Neutrophil (primary cell): ENCODE results near the gene KCNJ10.

ENCODE experiments used
- H3K27ac ChIP-seq: fragments of 200-600 bp; sonication (generic); 2 replicates; pipeline ENCODE4 v1.5.1; 2016; ENCODE audit warnings: mild to moderate bottlenecking, moderate library complexity
- H3K27me3 ChIP-seq: fragments of 200-600 bp; sonication (generic); 2 replicates; pipeline ENCODE4 v1.6.0; 2016; ENCODE audit warnings: mild to moderate bottlenecking
- H3K36me3 ChIP-seq: fragments of 200-600 bp; sonication (generic); 2 replicates; pipeline ENCODE4 v1.5.1; 2017
- H3K4me1 ChIP-seq, 2 experiments: fragments of 200-600 bp in 1 of 2; sonication (generic) in 1 of 2; 1 replicate in 1 of 2; 2 replicates in 1 of 2; pipeline versions ENCODE4 v1.5.1 to v1.6.1; 2013 to 2016; ENCODE audit warnings: low read depth in 1 of 2, low read length in 1 of 2, mild to moderate bottlenecking in 1 of 2, moderate library complexity in 1 of 2; ENCODE audit not compliant: control insufficient read depth in 1 of 2, insufficient read depth in 1 of 2
- H3K4me3 ChIP-seq, 2 experiments: fragments of 200-600 bp in 1 of 2; sonication (generic) in 1 of 2; 1 replicate in 1 of 2; 2 replicates in 1 of 2; pipeline ENCODE4 v1.5.1; 2013 to 2016; ENCODE audit warnings: low read depth in 1 of 2, low read length in 1 of 2, mild to moderate bottlenecking in 1 of 2, moderate library complexity in 1 of 2
- H3K9me3 ChIP-seq: fragments of 200-600 bp; sonication (generic); 2 replicates; pipeline ENCODE4 v1.5.1; 2016
- CTCF ChIP-seq: fragments of 200-600 bp; sonication (generic); IDR thresholded peaks from 2 replicates; pipeline ENCODE4 v1.5.1; 2016; ENCODE audit warnings: antibody characterized with exemption

Gene KCNJ10

DNA sequence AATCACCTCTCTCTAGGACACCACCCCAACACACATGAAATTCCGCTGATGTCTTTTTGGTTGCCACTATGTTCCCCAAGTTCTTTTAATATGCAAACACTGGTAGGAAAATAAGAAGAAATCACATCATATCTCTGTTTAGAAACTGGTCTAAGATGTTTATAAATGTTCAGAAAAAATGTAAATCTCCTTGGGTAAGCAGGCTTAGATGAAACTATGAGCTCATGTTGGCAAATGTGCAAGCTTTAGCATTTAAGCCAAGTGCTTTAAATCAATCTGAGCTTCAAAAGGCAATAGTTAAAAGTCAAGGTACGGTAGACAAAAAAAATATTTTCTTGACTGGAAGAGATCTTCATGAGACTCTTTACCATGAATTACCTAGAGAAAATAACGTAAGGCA lies 90.7 kb downstream of the KCNJ10 start:
- H3K27me3 ChIP-seq, result peaks cover 78% of the 10 kb centered on the region
- H3K36me3 ChIP-seq, result no peaks in the 10 kb centered on the region
- no peak overlapping the region for H3K27ac ChIP-seq
- no peaks in the 10 kb centered on the region for H3K4me1 ChIP-seq
- no peak overlapping the region for H3K4me3 ChIP-seq
- TF ChIP-seq CTCF, result no peak
- no peaks in the 10 kb centered on the region for H3K9me3 ChIP-seq

GRCh38 chr1:159978107-159978398 lies 91.9 kb downstream of the KCNJ10 start:
- Histone ChIP-seq H3K4me3 (no peak overlapping the region), H3K4me1 (no peaks in the 10 kb centered on the region), H3K9me3 (no peaks in the 10 kb centered on the region), H3K36me3 (no peaks in the 10 kb centered on the region), H3K27ac (no peak overlapping the region), H3K27me3 (peaks cover 75% of the 10 kb centered on the region)
- no peak for TF ChIP-seq CTCF

- no peak for TF ChIP-seq CTCF
- Histone ChIP-seq H3K36me3 (no peaks in the 10 kb centered on the region), H3K4me1 (no peaks in the 10 kb centered on the region)
Observed at GRCh38 chr1:159977364-159978106, 92.4 kb downstream of the KCNJ10 start.

GRCh38 chr1:159974350-159974965 lies 95.5 kb downstream of the KCNJ10 start:
- Histone ChIP-seq H3K9me3 (no peaks in the 10 kb centered on the region), H3K27ac (no peak overlapping the region), H3K4me3 (no peak overlapping the region), H3K36me3 (no peaks in the 10 kb centered on the region), H3K27me3 (peaks cover 59% of the 10 kb centered on the region), H3K4me1 (no peaks in the 10 kb centered on the region)
- TF ChIP-seq CTCF, result no peak

More at GRCh38 chr1:159977364-159978106, 92.4 kb downstream of the KCNJ10 start:
- no peak overlapping the region for H3K4me3 ChIP-seq
- peaks cover 73% of the 10 kb centered on the region for H3K27me3 ChIP-seq
- no peaks in the 10 kb centered on the region for H3K9me3 ChIP-seq
- H3K27ac ChIP-seq, result no peak overlapping the region

GRCh38 chr1:159973350-159973940 lies 96.5 kb downstream of the KCNJ10 start:
- TF ChIP-seq CTCF, result no peak
- Histone ChIP-seq H3K4me3 (no peak overlapping the region), H3K9me3 (no peaks in the 10 kb centered on the region), H3K4me1 (no peaks in the 10 kb centered on the region), H3K27me3 (peaks cover 49% of the 10 kb centered on the region), H3K27ac (no peak overlapping the region), H3K36me3 (no peaks in the 10 kb centered on the region)
